Psoas muscle (tissue), 8 donors: ENCODE measurements around the gene TMIGD3. TPM values are rescaled to one million over a fixed set of nuclear protein-coding genes. Genes with fewer than 3 reads are reported as not detected.

Experiments used
- ATAC-seq, 4 donors: fragments of 200-7000 bp; cut with Tn5 transposase; one replicate each; pipeline ENCODE4 v1.9.1; 2020; ENCODE audit warnings: moderate library complexity in 3 of 4, mild to moderate bottlenecking in 2 of 4
- DNase-seq, 2 donors: peaks; one replicate each; pipeline ENCODE4 v3.0.0-alpha.2; 2020
- H3K27ac ChIP-seq: fragments of 200-600 bp; one replicate; pipeline ENCODE4 v1.8.0; 2022
- H3K27me3 ChIP-seq, 3 donors: fragments of 200-600 bp in 1 of 3; one replicate each; pipeline versions ENCODE4 v1.6.1 to v1.8.0; 2013 to 2022; ENCODE audit warnings: low read length in 2 of 3, mild to moderate bottlenecking in 2 of 3, moderate library complexity in 1 of 3; ENCODE audit not compliant: insufficient read depth in 3 of 3
- H3K36me3 ChIP-seq, 2 donors: fragments of 200-600 bp in 1 of 2; one replicate each; pipeline versions ENCODE4 v1.6.1 to v1.8.0; 2013 to 2022; ENCODE audit warnings: low read depth in 1 of 2, mild to moderate bottlenecking in 1 of 2, moderate library complexity in 1 of 2; ENCODE audit not compliant: insufficient read depth in 1 of 2
- H3K4me1 ChIP-seq: fragments of 200-600 bp; one replicate; pipeline ENCODE4 v1.8.0; 2022
- H3K4me3 ChIP-seq: fragments of 200-600 bp; one replicate; pipeline ENCODE4 v1.8.0; 2022; ENCODE audit warnings: mild to moderate bottlenecking
- H3K9me3 ChIP-seq: fragments of 200-600 bp; one replicate; pipeline ENCODE4 v1.8.0; 2022
- WGBS, 3 donors: extraction: QIAGEN DNeasy Blood & Tissue Kit; methylation state at CpG; one replicate each; pipeline versions ENCODE4 v1.1.6 to v1.1.7; 2013; 5-methylcytosine and 5-hydroxymethylcytosine counted together
- intact Hi-C, 2 donors: fragments of 100-400 bp; cut with DNase I; formaldehyde crosslinking; loops; one replicate each; pipeline versions ENCODE4 v1.11.0 to v1.14.2; 2022
- polyA plus RNA-seq, 3 donors: library from polyadenylated mRNA; stranded (reverse); fragments of 200-250 nt; gene quantifications; one replicate each; pipeline ENCODE4 v1.2.3, GENCODE V29; 2013
- total RNA-seq, 4 donors: library from RNA; stranded (reverse); fragmentation: NEBNext Ultra II Directional in 2 of 4; extraction: Animal tissue kit (Norgen Biotek cat#: 25700) in 2 of 4; gene quantifications; one replicate each; pipeline versions ENCODE4 v1.2.1 to v1.2.4, GENCODE V29; 2021 to 2023
- TF ChIP-seq, protein P1 (sequence below): fragments of 200-600 bp; IDR thresholded peaks from one replicate; pipeline ENCODE4 v1.8.0; 2022; ENCODE audit warnings: antibody characterized with exemption
- donor health status: healthy with polysubstance abuse.
- donor health status: DM: no; HTN: no; CAD: no; lungs with moderate emphysema.
- donor health status: Bipolar disorder and iron deficiency.
- donor health status: healthy.
- donor health status: DM: yes; HTN: yes; CAD: no.
- donor health status: DM: no; HTN: no; CAD: no.
- donor health status: DM: no; HTN: no; CAD: no.
- donor health status: DM: yes; HTN: yes; CAD: no.

The TMIGD3 gene
- total and polyA plus RNA-seq, 7 donors, result 0.34 to 1.1 (median 0.61) TPM

DNA sequence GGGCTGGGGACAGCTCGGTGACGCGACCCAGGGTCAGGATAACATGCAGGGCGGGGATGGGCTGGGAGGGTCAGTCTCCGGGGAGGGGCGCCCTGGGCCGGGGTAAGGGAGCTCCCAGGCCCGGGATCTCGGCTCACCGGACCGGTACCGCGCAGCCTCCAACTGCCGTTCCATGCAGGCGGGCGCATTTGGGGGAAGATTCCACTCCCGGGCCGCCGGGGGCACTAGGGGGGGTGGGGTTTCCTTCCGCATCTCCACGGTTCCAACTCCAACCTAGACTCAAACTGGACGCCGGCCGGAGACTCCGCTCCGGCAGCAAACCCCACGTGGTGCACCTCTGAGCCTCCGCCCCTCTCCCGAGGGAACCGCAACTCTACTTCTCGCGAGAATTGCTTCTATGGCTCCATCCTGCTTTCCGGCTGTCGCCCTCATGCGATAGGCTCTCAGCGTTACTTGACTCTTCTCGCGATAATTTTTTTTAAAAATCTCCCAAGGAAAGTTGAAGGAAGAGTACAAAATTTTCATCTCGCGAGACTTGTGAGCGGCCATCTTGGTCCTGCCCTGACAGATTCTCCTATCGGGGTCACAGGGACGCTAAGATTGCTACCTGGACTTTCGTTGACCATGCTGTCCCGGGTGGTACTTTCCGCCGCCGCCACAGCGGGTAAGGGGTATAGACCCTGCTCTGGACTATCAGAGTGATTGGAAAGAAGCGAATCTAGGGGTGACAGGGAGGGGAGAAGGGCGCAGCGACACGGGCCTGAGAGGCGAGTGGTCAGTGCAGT lies 54.3 kb downstream of the TMIGD3 start, which contains the start of the genes ATP5PB and WDR77:
ATP5PB (plus strand) TSS at position 547 of the 785 bp plus-strand sequence; CDS start at position 625, 78 bp downstream.
WDR77 (minus strand) TSS at position 339 of the 785 bp plus-strand sequence; CDS start at position 252, 87 bp downstream.
- peak; percentile 96 to 99 (median 98) for ATAC-seq
- Histone ChIP-seq H3K9me3 (no peaks in the 10 kb centered on the region), H3K4me1 (peaks cover 48% of the 10 kb centered on the region), H3K36me3 (peaks cover 10 to 49% of the 10 kb centered on the region in 2 donors), H3K27ac (peak within 1 kb of the TSS; percentile 89), H3K27me3 (no peaks in the 10 kb centered on the region), H3K4me3 (peak within 1 kb of the TSS; percentile 86)
- 0 to 1% (median 0%) methylated on average over 39 to 54 of the region's 54 CpGs for WGBS, 3 donors
- TF ChIP-seq, protein P1, sequence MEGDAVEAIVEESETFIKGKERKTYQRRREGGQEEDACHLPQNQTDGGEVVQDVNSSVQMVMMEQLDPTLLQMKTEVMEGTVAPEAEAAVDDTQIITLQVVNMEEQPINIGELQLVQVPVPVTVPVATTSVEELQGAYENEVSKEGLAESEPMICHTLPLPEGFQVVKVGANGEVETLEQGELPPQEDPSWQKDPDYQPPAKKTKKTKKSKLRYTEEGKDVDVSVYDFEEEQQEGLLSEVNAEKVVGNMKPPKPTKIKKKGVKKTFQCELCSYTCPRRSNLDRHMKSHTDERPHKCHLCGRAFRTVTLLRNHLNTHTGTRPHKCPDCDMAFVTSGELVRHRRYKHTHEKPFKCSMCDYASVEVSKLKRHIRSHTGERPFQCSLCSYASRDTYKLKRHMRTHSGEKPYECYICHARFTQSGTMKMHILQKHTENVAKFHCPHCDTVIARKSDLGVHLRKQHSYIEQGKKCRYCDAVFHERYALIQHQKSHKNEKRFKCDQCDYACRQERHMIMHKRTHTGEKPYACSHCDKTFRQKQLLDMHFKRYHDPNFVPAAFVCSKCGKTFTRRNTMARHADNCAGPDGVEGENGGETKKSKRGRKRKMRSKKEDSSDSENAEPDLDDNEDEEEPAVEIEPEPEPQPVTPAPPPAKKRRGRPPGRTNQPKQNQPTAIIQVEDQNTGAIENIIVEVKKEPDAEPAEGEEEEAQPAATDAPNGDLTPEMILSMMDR, result peak; percentile 9
- peak; percentile 93 to 97 for DNase-seq
- intact Hi-C loops, result loop anchor here (5.0 to 10.0 kb wide), 3 partner anchors 304 to 1104 kb away; partner anchors contain the start of genes CEPT1 (in 2 of the 2) and DRAM2 (in 2 of the 2)

DNA sequence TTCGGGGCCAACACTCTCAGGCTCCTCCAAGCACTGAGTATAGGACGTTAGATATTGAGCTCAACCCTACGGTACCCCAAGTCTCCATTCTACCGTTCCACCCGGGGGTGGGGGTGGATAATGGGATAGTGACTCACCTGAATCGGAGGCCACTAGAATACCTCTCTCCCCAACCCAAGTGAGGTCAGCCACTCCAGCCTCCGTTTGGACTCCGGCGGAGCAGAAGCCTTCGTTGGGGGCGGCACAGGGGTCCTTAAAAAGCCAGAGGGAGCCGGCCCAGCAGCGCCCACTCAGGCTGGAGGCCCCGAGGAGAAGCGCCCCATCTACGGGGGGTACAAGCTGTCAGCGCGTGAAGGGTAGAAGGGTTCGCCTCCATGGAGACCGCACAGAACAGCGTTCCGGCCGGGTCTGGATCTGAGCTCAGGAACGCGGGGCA lies 54.9 kb downstream of the TMIGD3 start:
- no peak for DNase-seq
- TF ChIP-seq, protein P1, result no peak
- Histone ChIP-seq H3K27ac (peak overlapping the region; percentile 89), H3K27me3 (no peaks in the 10 kb centered on the region), H3K36me3 (peaks cover 8 to 49% of the 10 kb centered on the region in 2 donors), H3K9me3 (no peaks in the 10 kb centered on the region), H3K4me3 (peak overlapping the region; percentile 86), H3K4me1 (peaks cover 42% of the 10 kb centered on the region)
- intact Hi-C loops, result loop anchor here (5.0 to 10.0 kb wide), 3 partner anchors 304 to 1104 kb away; partner anchors contain the start of genes CEPT1 (in 2 of the 2) and DRAM2 (in 2 of the 2)
- peak; percentile 7 to 25 (median 16) for ATAC-seq
- WGBS, 3 donors, result 1 to 2% (median 2%) methylated on average over 22 to 25 of the region's 25 CpGs

DNA sequence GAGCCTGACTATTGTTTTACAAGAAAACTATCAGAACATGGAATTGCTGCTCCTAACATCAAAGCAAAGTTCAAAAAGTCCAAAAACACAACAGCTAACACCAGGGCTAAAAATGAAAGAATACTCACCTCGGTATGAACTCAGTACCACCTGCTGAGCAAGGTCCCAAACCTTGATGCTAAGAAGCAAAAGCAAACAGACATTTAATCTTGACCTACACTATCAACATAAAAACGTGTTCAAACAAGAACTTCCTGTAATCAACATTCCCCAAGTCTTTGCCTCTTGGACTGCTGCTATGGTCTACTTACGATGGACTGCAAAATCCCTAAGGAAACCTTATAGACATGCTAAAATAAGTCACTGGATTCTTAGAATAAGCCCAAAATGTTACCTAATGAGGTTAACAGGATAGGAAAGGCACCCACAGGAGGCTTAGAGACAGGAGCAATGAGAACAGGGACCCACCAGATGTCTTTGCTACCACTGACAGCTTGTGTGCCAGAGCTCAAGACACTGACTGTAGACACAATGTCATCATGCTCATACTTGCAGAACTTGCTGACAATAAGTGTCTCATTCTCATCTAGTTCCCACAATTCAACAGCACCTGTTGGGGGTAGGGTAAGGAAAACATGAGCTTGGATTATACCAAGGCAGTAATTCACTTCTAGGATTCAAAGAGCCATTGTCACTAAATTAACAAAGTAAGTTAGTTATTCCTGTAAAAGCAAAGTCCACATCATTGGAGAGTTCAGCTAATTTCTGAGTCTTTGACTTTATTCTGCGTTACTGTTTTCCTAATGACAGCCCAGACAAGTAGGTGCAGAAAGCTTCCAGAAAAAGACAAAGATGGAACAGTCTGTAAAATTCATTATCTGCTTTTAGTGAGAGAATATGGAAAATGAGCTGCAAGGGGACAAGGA lies 56.2 kb downstream of the TMIGD3 start:
- no peak for ATAC-seq
- Histone ChIP-seq H3K9me3 (no peaks in the 10 kb centered on the region), H3K27me3 (no peaks in the 10 kb centered on the region), H3K27ac (no peak overlapping the region), H3K36me3 (peaks cover 13 to 60% of the 10 kb centered on the region in 2 donors), H3K4me1 (peaks cover 29% of the 10 kb centered on the region), H3K4me3 (peak overlapping the region; percentile 86)
- 70 to 72% (median 71%) methylated on average over 4 of the region's 4 CpGs for WGBS, 3 donors
- TF ChIP-seq, protein P1, result no peak
- intact Hi-C loops, result loop anchor here (5.0 to 10.0 kb wide), 3 partner anchors 302 to 1102 kb away; partner anchors contain the start of genes CEPT1 (in 2 of the 2) and DRAM2 (in 2 of the 2)
- DNase-seq, result no peak

DNA sequence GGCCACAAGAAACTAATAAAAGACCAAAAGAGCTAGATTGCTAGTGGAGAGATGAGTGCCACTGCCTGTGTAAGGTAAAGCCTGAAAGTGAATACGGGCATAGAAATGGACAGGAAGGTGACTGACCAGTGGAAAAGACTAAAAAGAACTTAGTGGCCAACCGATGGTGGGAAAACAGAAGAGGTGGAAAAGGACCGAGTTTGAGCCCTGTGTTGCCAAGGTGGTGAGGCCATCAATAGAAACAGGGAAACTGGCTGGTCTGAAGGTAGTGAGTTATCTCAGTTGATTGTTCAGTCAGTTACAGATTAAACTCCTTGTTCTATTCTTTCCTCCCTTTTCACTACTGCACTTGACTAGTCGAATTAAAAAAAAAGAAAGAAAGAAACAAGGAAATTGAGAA lies 56.9 kb downstream of the TMIGD3 start:
- 92 to 94% (median 94%) methylated on average over 4 of the region's 4 CpGs for WGBS, 3 donors
- intact Hi-C loops, result loop anchor here (5.0 to 10.0 kb wide), 3 partner anchors 302 to 1102 kb away; partner anchors contain the start of genes CEPT1 (in 2 of the 2) and DRAM2 (in 2 of the 2)
- TF ChIP-seq, protein P1, result no peak
- H3K4me3 ChIP-seq, result no peak overlapping the region
- no peak for ATAC-seq
- DNase-seq, result no peak
- no peaks in the 10 kb centered on the region for H3K27me3 ChIP-seq
- peaks cover 22% of the 10 kb centered on the region for H3K4me1 ChIP-seq
- no peak overlapping the region for H3K27ac ChIP-seq
- H3K36me3 ChIP-seq, result peaks cover 16 to 67% of the 10 kb centered on the region in 2 donors
- H3K9me3 ChIP-seq, result no peaks in the 10 kb centered on the region
